D721Med (cell line): ENCODE results near the gene ETV6.
"Not testable (repeated sequence)": the region's sequence is repeated elsewhere in the genome, so short reads cannot be mapped to it uniquely, and the experiment has no call there.

Source experiments
- DNase-seq: peaks from one replicate; pipeline ENCODE4 v3.0.0; 2011; ENCODE audit warnings: low spot score; ENCODE audit not compliant: insufficient read length
- FAIRE-seq: peaks from 2 replicates; lab custom pipeline; 2011; peaks lifted over from hg19 to GRCh38; lab: Jason Lieb, UNC
- CTCF ChIP-seq: IDR thresholded peaks from 2 replicates; pipeline ENCODE4 v1.5.1; 2012; ENCODE audit warnings: mild to moderate bottlenecking, control low read depth; ENCODE audit not compliant: insufficient read depth; ENCODE audit errors: missing control alignments

The ETV6 gene

DNA sequence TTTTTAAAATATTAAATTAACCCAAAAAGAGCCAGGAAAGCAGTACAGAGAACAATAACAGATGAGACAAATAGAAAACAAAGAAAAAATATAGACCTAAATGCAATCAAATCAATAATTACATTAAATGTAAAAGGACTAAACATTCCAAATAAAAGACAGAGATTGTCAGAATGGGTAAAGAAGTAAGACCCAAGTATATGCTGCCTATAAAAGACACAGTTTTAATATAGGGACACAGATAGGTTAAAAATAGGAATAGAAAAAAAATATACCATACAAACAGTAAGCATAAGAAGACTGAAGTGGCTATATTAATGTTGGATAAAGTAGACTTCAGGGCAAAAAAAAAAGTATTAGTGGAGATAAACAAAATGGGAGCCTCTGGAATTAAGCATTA lies 258.2 kb downstream of the ETV6 start:
- no peak for DNase-seq
- TF ChIP-seq CTCF, result no peak
- FAIRE-seq, result no peak

- FAIRE-seq, DNase-seq: not testable (repeated sequence)
Observed at GRCh38 chr12:11909406-11909805, 259.9 kb downstream of the ETV6 start.

DNA sequence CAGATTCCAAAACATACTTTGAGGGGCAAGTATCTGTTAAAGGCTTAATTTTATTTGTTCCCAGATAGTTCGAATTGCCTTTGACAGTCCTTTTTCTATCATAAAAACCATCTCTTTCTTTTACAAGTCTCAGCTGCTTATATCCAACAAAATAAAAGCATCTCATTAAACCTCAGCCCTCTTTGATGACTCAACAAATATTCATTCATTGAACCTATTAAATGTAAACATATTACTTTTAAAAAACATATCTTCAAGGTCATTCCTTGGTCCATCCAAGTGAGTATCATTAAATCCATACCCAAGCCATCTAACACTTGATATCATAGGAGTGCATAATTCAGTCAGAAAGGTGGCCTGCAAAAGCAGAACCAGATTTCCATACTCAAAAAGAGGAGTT lies 266.6 kb downstream of the ETV6 start:
- no peak for FAIRE-seq
- no peak for DNase-seq
- no peak for TF ChIP-seq CTCF

- no peak for FAIRE-seq
- TF ChIP-seq CTCF, result no peak
Observed at GRCh38 chr12:11916771-11917170, 267.3 kb downstream of the ETV6 start.

DNA sequence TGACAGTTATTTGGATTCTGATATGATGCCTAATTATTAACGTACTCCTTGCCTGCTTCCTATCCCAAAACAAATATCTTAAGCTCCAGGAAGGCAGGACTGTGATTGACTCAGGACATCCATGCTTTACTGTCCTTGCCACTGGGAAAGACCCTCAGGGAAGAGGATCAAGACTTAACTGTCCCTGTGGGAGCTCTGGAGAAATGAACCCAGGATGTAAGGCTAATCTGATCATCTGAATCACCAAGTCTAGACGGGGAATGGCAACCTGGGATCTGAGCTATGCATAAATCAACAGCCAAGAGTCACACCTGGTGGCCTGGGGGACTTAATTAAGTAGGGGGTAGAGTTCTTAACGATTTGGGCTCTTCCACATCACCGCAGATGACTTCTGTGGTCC lies 268.0 kb downstream of the ETV6 start:
- no peak for TF ChIP-seq CTCF
- FAIRE-seq (no peak), DNase-seq (no peak)

More at GRCh38 chr12:11916771-11917170, 267.3 kb downstream of the ETV6 start:
- DNase-seq, result no peak

- TF ChIP-seq CTCF, result no peak
- no peak for DNase-seq
- FAIRE-seq, result no peak
Observed at GRCh38 chr12:11920231-11920630, 270.8 kb downstream of the ETV6 start.

- no peak for FAIRE-seq
- no peak for TF ChIP-seq CTCF
- no peak for DNase-seq
Observed at GRCh38 chr12:11922361-11922760, 272.9 kb downstream of the ETV6 start.

DNA sequence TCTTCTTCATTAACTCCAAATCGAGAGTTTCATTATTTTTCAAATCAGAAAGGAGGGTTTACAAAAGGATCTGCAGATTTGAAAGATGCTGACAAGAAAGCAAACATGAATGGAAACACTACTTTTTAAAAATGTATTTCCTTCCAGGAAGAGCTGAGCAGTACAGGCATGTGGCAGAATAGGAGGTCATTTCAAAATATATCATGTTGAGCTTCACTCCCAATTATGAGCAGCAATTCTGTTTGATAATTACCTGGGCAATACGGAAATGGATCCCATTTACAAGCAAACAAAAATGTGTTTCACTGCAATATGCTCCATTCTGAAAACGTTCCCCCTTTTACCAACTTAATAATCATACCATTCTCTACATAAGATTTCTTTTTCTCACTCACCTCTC lies 273.6 kb downstream of the ETV6 start:
- no peak for FAIRE-seq
- no peak for DNase-seq
- no peak for TF ChIP-seq CTCF
